Endodermal cell (in vitro differentiated cells): Measurements from ENCODE around the gene GPC4. TPM values are rescaled to one million over a fixed set of nuclear protein-coding genes. Genes with fewer than 3 reads are reported as not detected.
A peak's percentile ranks its signal among the peaks of the same experiment; 100 is the strongest.

ENCODE experiments used
- DNase-seq: peaks from one replicate; pipeline ENCODE4 v3.0.0-alpha.2; 2017
- H3K27ac ChIP-seq: 2 replicates; pipeline ENCODE4 v1.5.1; 2013; ENCODE audit warnings: mild to moderate bottlenecking, low read depth, low read length, moderate library complexity
- H3K27me3 ChIP-seq: 2 replicates; pipeline ENCODE4 v1.6.1; 2013; ENCODE audit warnings: mild to moderate bottlenecking, low read length, moderate library complexity; ENCODE audit not compliant: insufficient read depth, control insufficient read depth, poor library complexity, severe bottlenecking
- H3K36me3 ChIP-seq: 2 replicates; pipeline ENCODE4 v1.7.0; 2013; ENCODE audit warnings: mild to moderate bottlenecking, low read length, moderate library complexity; ENCODE audit not compliant: control insufficient read depth, insufficient read depth
- H3K4me1 ChIP-seq: one replicate; pipeline ENCODE4 v1.7.0; 2013; ENCODE audit warnings: low read length; ENCODE audit not compliant: control insufficient read depth, insufficient read depth
- H3K4me3 ChIP-seq: 2 replicates; pipeline ENCODE4 v1.5.1; 2013; ENCODE audit warnings: mild to moderate bottlenecking, low read length, moderate library complexity
- H3K9ac ChIP-seq: 2 replicates; pipeline ENCODE4 v1.6.1; 2013; ENCODE audit warnings: mild to moderate bottlenecking, low read length, moderate library complexity; ENCODE audit not compliant: poor library complexity, severe bottlenecking; ENCODE audit errors: extremely low read depth
- H3K9me3 ChIP-seq: 2 replicates; pipeline ENCODE4 v1.6.1; 2013; ENCODE audit warnings: mild to moderate bottlenecking, low read length, moderate library complexity; ENCODE audit not compliant: control insufficient read depth
- H3K27ac Mint-ChIP-seq: 2 replicates; pipeline ENCODE4 v1.8.0; 2020; ENCODE audit warnings: mixed read lengths
- H3K27me3 Mint-ChIP-seq: 2 replicates; pipeline ENCODE4 v1.8.0; 2021; ENCODE audit warnings: mild to moderate bottlenecking, mixed read lengths; ENCODE audit not compliant: insufficient read depth
- H3K36me3 Mint-ChIP-seq: 2 replicates; pipeline ENCODE4 v1.8.0; 2020; ENCODE audit warnings: low read depth, mixed read lengths
- H3K4me1 Mint-ChIP-seq: 2 replicates; pipeline ENCODE4 v1.8.0; 2020; ENCODE audit warnings: mixed read lengths
- H3K4me3 Mint-ChIP-seq: 2 replicates; pipeline ENCODE4 v1.8.0; 2020; ENCODE audit warnings: mild to moderate bottlenecking, moderate library complexity, mixed read lengths
- H3K9me3 Mint-ChIP-seq: 2 replicates; pipeline ENCODE4 v1.8.0; 2020; ENCODE audit warnings: mild to moderate bottlenecking, mixed read lengths
- CTCF ChIP-seq: fragments of 200-600 bp; sonication (generic); conservative IDR thresholded peaks from 2 replicates; pipeline ENCODE4 v1.5.0; 2021; ENCODE audit warnings: antibody characterized with exemption, mild to moderate bottlenecking
- WGBS, 2 experiments: methylation state at CpG; one replicate each; pipeline versions ENCODE4 v1.1.5 to v1.1.7; 2013; ENCODE audit warnings: missing lambda C conversion rate in 2 of 2, mixed read lengths in 1 of 2; ENCODE audit not compliant: insufficient coverage in 1 of 2, insufficient read length in 1 of 2; 5-methylcytosine and 5-hydroxymethylcytosine counted together
- total RNA-seq, 2 donors: library from RNA; stranded (reverse); fragmentation: NEBNext Ultra II Directional in 1 of 2; extraction: Animal tissue kit (Norgen Biotek cat#: 25700) in 1 of 2; gene quantifications; 2 replicates in 1 of 2; 3 replicates in 1 of 2; pipeline ENCODE4 v1.2.1, GENCODE V29; 2021

The GPC4 gene
- total RNA-seq, 2 donors from 2014 or later: 281 to 829 TPM

DNA sequence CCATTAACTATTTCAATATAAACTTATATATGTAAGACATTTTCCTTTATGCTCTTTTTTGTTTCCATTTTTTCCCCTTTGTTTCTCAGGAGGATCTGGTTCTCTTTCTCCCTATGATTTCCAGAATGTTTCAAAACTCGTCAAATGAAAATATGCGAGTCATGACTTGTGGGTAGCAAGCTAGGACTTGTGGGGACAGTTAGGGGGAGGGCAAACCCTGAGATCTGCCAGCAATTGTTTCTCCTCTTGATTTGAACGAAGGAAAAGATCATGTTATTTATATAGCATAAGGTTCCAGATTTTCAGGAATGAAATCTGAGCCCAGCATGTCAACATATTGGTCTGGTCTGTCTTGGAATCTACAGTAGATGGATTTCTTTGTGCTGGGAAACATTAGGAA, 28.9 kb upstream of the GPC4 start:
- H3K9me3 Mint-ChIP-seq: no peaks in the 10 kb centered on the region
- TF ChIP-seq CTCF: no peak
- Histone ChIP-seq H3K9me3 (no peaks in the 10 kb centered on the region), H3K4me3 (no peak overlapping the region), H3K27me3 (no peaks in the 10 kb centered on the region), H3K27ac (no peak overlapping the region), H3K4me1 (peaks cover 3% of the 10 kb centered on the region), H3K9ac (no peak overlapping the region), H3K36me3 (no peaks in the 10 kb centered on the region)
- no peaks in the 10 kb centered on the region for H3K36me3 Mint-ChIP-seq
- no peak for DNase-seq
- 82% methylated on average over 3 of the region's 3 CpGs; no CpG with 5 or more reads in 1 of the 2 experiments for WGBS, 2 experiments
- peak overlapping the region; percentile 55 for H3K4me3 Mint-ChIP-seq
- H3K27ac Mint-ChIP-seq: peak overlapping the region; percentile 92
- no peaks in the 10 kb centered on the region for H3K27me3 Mint-ChIP-seq
- H3K4me1 Mint-ChIP-seq: peaks cover 56% of the 10 kb centered on the region

GRCh38 chrX:133440797-133441163, 25.5 kb upstream of the GPC4 start:
- Histone ChIP-seq H3K9me3 (no peaks in the 10 kb centered on the region), H3K27ac (peak overlapping the region; percentile 42), H3K36me3 (no peaks in the 10 kb centered on the region), H3K27me3 (no peaks in the 10 kb centered on the region), H3K9ac (peak overlapping the region; percentile 53), H3K4me3 (no peak overlapping the region), H3K4me1 (peaks cover 4% of the 10 kb centered on the region)
- Mint-ChIP-seq H3K27me3 (no peaks in the 10 kb centered on the region), H3K4me1 (peaks cover 69% of the 10 kb centered on the region), H3K36me3 (no peaks in the 10 kb centered on the region), H3K9me3 (no peaks in the 10 kb centered on the region), H3K27ac (peak overlapping the region; percentile 91), H3K4me3 (peak overlapping the region; percentile 37)
- TF ChIP-seq CTCF: no peak
- WGBS, 2 experiments: 19% methylated on average over 7 of the region's 7 CpGs; no CpG with 5 or more reads in 1 of the 2 experiments
- DNase-seq: peak; percentile 76

DNA sequence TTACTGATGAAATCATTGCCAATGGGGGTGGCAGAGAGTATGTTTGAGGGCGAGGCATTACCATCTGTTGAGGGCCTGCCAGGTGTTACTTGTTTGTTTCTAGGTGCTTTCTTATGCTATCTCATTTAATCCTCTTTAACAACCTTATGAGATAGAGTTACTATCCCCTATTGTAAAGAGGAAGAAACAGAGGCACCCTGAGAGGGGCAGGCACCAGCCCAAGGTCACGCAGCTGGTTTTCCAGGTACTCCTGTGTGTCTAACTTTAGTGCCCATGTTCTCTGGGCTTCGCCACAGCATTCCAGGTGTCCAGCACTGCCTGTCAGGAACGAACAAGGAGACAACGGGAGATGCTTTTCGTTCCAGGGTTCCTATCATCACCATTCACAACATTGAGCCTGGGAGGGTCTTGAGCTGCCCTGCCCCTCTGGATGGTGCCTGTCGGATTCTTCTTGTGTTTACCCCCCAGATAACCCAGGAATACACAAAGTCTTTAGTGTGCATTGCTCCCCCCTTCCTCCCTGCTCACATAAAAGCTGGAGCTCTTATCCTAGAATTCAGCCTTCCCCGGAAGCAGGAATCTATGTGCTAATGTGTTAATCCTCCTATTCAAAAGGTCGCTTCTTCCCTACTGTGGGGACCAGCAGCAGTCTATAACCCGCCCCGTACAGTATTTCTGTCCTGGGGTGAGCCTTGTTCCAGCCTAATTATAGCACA, 24.9 kb upstream of the GPC4 start:
- Histone ChIP-seq H3K4me1 (peaks cover 6% of the 10 kb centered on the region), H3K9me3 (no peaks in the 10 kb centered on the region), H3K9ac (peak overlapping the region; percentile 53), H3K4me3 (no peak overlapping the region), H3K36me3 (no peaks in the 10 kb centered on the region), H3K27me3 (no peaks in the 10 kb centered on the region), H3K27ac (peak overlapping the region; percentile 42)
- peaks cover 74% of the 10 kb centered on the region for H3K4me1 Mint-ChIP-seq
- peak; percentile 80 for DNase-seq
- no peaks in the 10 kb centered on the region for H3K27me3 Mint-ChIP-seq
- H3K4me3 Mint-ChIP-seq: peak overlapping the region; percentile 37
- TF ChIP-seq CTCF: no peak
- H3K9me3 Mint-ChIP-seq: no peaks in the 10 kb centered on the region
- H3K27ac Mint-ChIP-seq: peak overlapping the region; percentile 91
- WGBS, 2 experiments: 0 to 3% methylated on average over 3 to 10 of the region's 11 CpGs
- H3K36me3 Mint-ChIP-seq: no peaks in the 10 kb centered on the region
